Hepatocyte (in vitro differentiated cells): Measurements from ENCODE around the gene RALBP1. TPM values are rescaled to one million over a fixed set of nuclear protein-coding genes. Genes with fewer than 3 reads are reported as not detected.
"Not testable (repeated sequence)": the region's sequence is repeated elsewhere in the genome, so short reads cannot be mapped to it uniquely, and the experiment has no call there.

Source experiments
- DNase-seq: peaks from one replicate; pipeline ENCODE4 v3.0.0-alpha.2; 2016; ENCODE audit warnings: low spot score
- H2AFZ ChIP-seq: fragments of 200-600 bp; sonication (generic); 2 replicates; pipeline ENCODE4 v1.6.0; 2016; ENCODE audit warnings: antibody characterized with exemption, mild to moderate bottlenecking
- H3K27ac ChIP-seq: fragments of 200-600 bp; sonication (generic); 2 replicates; pipeline ENCODE4 v1.5.1; 2016; ENCODE audit warnings: mild to moderate bottlenecking
- H3K27me3 ChIP-seq: fragments of 200-600 bp; sonication (generic); 2 replicates; pipeline ENCODE4 v1.6.1; 2016
- H3K36me3 ChIP-seq: fragments of 200-600 bp; sonication (generic); replicated peaks from 2 replicates; pipeline ENCODE4 v1.5.1; 2016; ENCODE audit warnings: low read depth; ENCODE audit not compliant: insufficient read depth
- H3K4me1 ChIP-seq: fragments of 200-600 bp; sonication (generic); 2 replicates; pipeline ENCODE4 v1.5.1; 2016; ENCODE audit warnings: mild to moderate bottlenecking, moderate library complexity; ENCODE audit not compliant: insufficient read depth
- H3K4me2 ChIP-seq: fragments of 200-600 bp; sonication (generic); 2 replicates; pipeline ENCODE4 v1.6.0; 2016
- H3K4me3 ChIP-seq: fragments of 200-600 bp; sonication (generic); 2 replicates; pipeline ENCODE4 v1.5.1; 2016; ENCODE audit warnings: mild to moderate bottlenecking
- H3K79me2 ChIP-seq: fragments of 200-600 bp; sonication (generic); 2 replicates; pipeline ENCODE4 v1.6.0; 2017; ENCODE audit warnings: mild to moderate bottlenecking
- H3K9me2 ChIP-seq: fragments of 200-600 bp; sonication (generic); replicated peaks from 2 replicates; pipeline ENCODE4 v1.6.0; 2017; ENCODE audit warnings: mild to moderate bottlenecking; ENCODE audit not compliant: insufficient read depth
- H3K9me3 ChIP-seq: fragments of 200-600 bp; sonication (generic); 2 replicates; pipeline ENCODE4 v1.5.1; 2016; ENCODE audit warnings: low read depth, mild to moderate bottlenecking
- H4K20me1 ChIP-seq: fragments of 200-600 bp; sonication (generic); 2 replicates; pipeline ENCODE4 v1.6.0; 2016; ENCODE audit warnings: mild to moderate bottlenecking; ENCODE audit not compliant: insufficient read depth, poor library complexity, severe bottlenecking
- CTCF ChIP-seq: fragments of 200-600 bp; sonication (generic); IDR thresholded peaks from 2 replicates; pipeline ENCODE4 v1.5.1; 2016; ENCODE audit warnings: antibody characterized with exemption, mild to moderate bottlenecking; ENCODE audit not compliant: poor library complexity
- EZH2 ChIP-seq: fragments of 200-600 bp; sonication (generic); IDR thresholded peaks from 2 replicates; pipeline ENCODE4 v1.6.1; 2016; ENCODE audit warnings: antibody characterized with exemption, mild to moderate bottlenecking, borderline replicate concordance
- EZH2phosphoT487 ChIP-seq: fragments of 200-600 bp; sonication (generic); IDR thresholded peaks from one replicate; pipeline ENCODE4 v1.6.1; 2018; ENCODE audit warnings: antibody characterized with exemption, mild to moderate bottlenecking, low read depth, moderate library complexity; ENCODE audit not compliant: unreplicated experiment, severe bottlenecking
- WGBS: methylation state at CpG from one replicate; pipeline ENCODE4 v1.1.6; 2016; ENCODE audit warnings: low lambda C conversion rate; ENCODE audit errors: missing lambda C conversion rate; 5-methylcytosine and 5-hydroxymethylcytosine counted together
- polyA plus RNA-seq: library from polyadenylated mRNA; unstranded; fragments of >200 nt; fragmentation: Nextera tagmentation; extraction: Ambion mirVana; gene quantifications from 2 replicates; pipeline ENCODE4 v1.2.1, GENCODE V29; 2016
- total RNA-seq: library from RNA; depleted of rRNA; stranded (reverse); fragments of >200 nt; gene quantifications from 2 replicates; pipeline ENCODE4 v1.2.3, GENCODE V29; 2014

RALBP1 gene
- total and polyA plus RNA-seq, 2 experiments from 2014 or later: 41.3 to 55.0 TPM

GRCh38 chr18:9475643-9476591 lies 604 bp downstream of the RALBP1 start:
- H2AFZ ChIP-seq: peak overlapping the region; percentile 74
- DNase-seq: peak; percentile 11
- TF ChIP-seq EZH2 (no peak), CTCF (no peak), EZH2phosphoT487 (no peak)
- H3K27ac ChIP-seq: peak overlapping the region; percentile 94
- no peaks in the 10 kb centered on the region for H3K9me2 ChIP-seq
- peaks cover 6% of the 10 kb centered on the region for H4K20me1 ChIP-seq
- WGBS: 3% methylated on average over 17 of the region's 59 CpGs
- peak overlapping the region; percentile 85 for H3K4me2 ChIP-seq
- no peaks in the 10 kb centered on the region for H3K36me3 ChIP-seq
- H3K4me3 ChIP-seq: peak overlapping the region; percentile 34
- peaks cover 53% of the 10 kb centered on the region for H3K79me2 ChIP-seq
- peaks cover 16% of the 10 kb centered on the region for H3K4me1 ChIP-seq
- no peaks in the 10 kb centered on the region for H3K27me3 ChIP-seq
- H3K9me3 ChIP-seq: no peaks in the 10 kb centered on the region

- not testable (repeated sequence) for H3K27ac ChIP-seq, H4K20me1 ChIP-seq, H2AFZ ChIP-seq, H3K9me3 ChIP-seq, H3K9me2 ChIP-seq, H3K36me3 ChIP-seq, H3K27me3 ChIP-seq, DNase-seq
- 95% methylated on average over 12 of the region's 12 CpGs for WGBS
- Histone ChIP-seq H3K4me2 (peak overlapping the region; percentile 85), H3K79me2 (peaks cover 63% of the 10 kb centered on the region), H3K4me3 (peak overlapping the region; percentile 34), H3K4me1 (peaks cover 16% of the 10 kb centered on the region)
Observed at GRCh38 chr18:9476949-9477348, 1.6 kb downstream of the RALBP1 start.

GRCh38 chr18:9477509-9477908 lies 2.2 kb downstream of the RALBP1 start:
- no peak overlapping the region for H3K27ac ChIP-seq
- no peaks in the 10 kb centered on the region for H3K27me3 ChIP-seq
- no peak overlapping the region for H2AFZ ChIP-seq
- H3K79me2 ChIP-seq: peaks cover 69% of the 10 kb centered on the region
- DNase-seq: no peak
- peak overlapping the region; percentile 85 for H3K4me2 ChIP-seq
- H3K9me2 ChIP-seq: no peaks in the 10 kb centered on the region
- H3K4me1 ChIP-seq: peaks cover 16% of the 10 kb centered on the region
- WGBS: 36% methylated on average over 1 of the region's 1 CpG
- peaks cover 6% of the 10 kb centered on the region for H4K20me1 ChIP-seq
- H3K36me3 ChIP-seq: no peaks in the 10 kb centered on the region
- H3K4me3 ChIP-seq: no peak overlapping the region
- no peaks in the 10 kb centered on the region for H3K9me3 ChIP-seq
- TF ChIP-seq CTCF: no peak
- no peak for TF ChIP-seq EZH2phosphoT487
- TF ChIP-seq EZH2: no peak

- Histone ChIP-seq H3K36me3 (no peaks in the 10 kb centered on the region), H3K9me2 (no peaks in the 10 kb centered on the region), H3K9me3 (no peaks in the 10 kb centered on the region), H3K4me3 (no peak overlapping the region), H3K27ac (no peak overlapping the region), H3K4me1 (peaks cover 16% of the 10 kb centered on the region), H3K79me2 (peaks cover 79% of the 10 kb centered on the region), H2AFZ (no peak overlapping the region), H4K20me1 (peaks cover 6% of the 10 kb centered on the region), H3K27me3 (no peaks in the 10 kb centered on the region), H3K4me2 (no peak overlapping the region)
- DNase-seq: no peak
- TF ChIP-seq EZH2phosphoT487: no peak
- no peak for TF ChIP-seq EZH2
- no peak for TF ChIP-seq CTCF
- WGBS: 95% methylated on average over 29 of the region's 31 CpGs
Observed at GRCh38 chr18:9478545-9478944, 3.2 kb downstream of the RALBP1 start.
